Calu3 (cell line): Measurements from ENCODE around the gene GALNT17. TPM values are rescaled to one million over a fixed set of nuclear protein-coding genes. Genes with fewer than 3 reads are reported as not detected.

ENCODE experiments used
- BruUV-seq: library from RNA; stranded (reverse); fragments of 400-500 nt; replicated peaks from 2 replicates; lab custom pipeline; 2021; lab: Mats Ljungman, UMichigan
- CTCF ChIA-PET: fragments of 300-600 bp; sonication (Branson Sonifier 250); formaldehyde crosslinking; loops from one replicate; lab custom pipeline; 2022; ENCODE audit warnings: antibody characterized with exemption; lab: Charles Lee
- DNase-seq: peaks from one replicate; pipeline ENCODE4 v3.0.0; 2022
- H3K27ac Mint-ChIP-seq: one replicate; pipeline ENCODE4 v1.8.0; 2022; ENCODE audit warnings: mixed read lengths; ENCODE audit not compliant: unreplicated experiment
- H3K27me3 Mint-ChIP-seq: one replicate; pipeline ENCODE4 v1.8.0; 2022; ENCODE audit warnings: mixed read lengths; ENCODE audit not compliant: unreplicated experiment
- H3K36me3 Mint-ChIP-seq: one replicate; pipeline ENCODE4 v1.8.0; 2022; ENCODE audit warnings: mild to moderate bottlenecking, moderate library complexity, mixed read lengths; ENCODE audit not compliant: insufficient read depth, unreplicated experiment
- H3K4me1 Mint-ChIP-seq: one replicate; pipeline ENCODE4 v1.8.0; 2022; ENCODE audit warnings: mild to moderate bottlenecking, low read depth, mixed read lengths; ENCODE audit not compliant: unreplicated experiment
- H3K4me3 Mint-ChIP-seq: one replicate; pipeline ENCODE4 v1.8.0; 2022; ENCODE audit warnings: mild to moderate bottlenecking, low read depth, moderate library complexity, mixed read lengths; ENCODE audit not compliant: unreplicated experiment
- H3K9me3 Mint-ChIP-seq: one replicate; pipeline ENCODE4 v1.8.0; 2022; ENCODE audit warnings: low read depth, mixed read lengths; ENCODE audit not compliant: unreplicated experiment
- CTCF ChIP-seq: fragments of 200-600 bp; IDR thresholded peaks from one replicate; pipeline ENCODE4 v1.8.0; 2022; ENCODE audit warnings: antibody characterized with exemption; ENCODE audit not compliant: unreplicated experiment
- intact Hi-C: fragments of 100-400 bp; cut with micrococcal nuclease; formaldehyde crosslinking; loops from one replicate; pipeline ENCODE4 v1.10.0; 2022; ENCODE audit not compliant: unreplicated experiment
- total RNA-seq: library from RNA; stranded (reverse); gene quantifications from 2 replicates; pipeline ENCODE4 v1.2.3, GENCODE V29; 2022

GALNT17 gene
- total RNA-seq, 1 experiment from 2014 or later = not detected

GRCh38 chr7:71457846-71458590 is 326.1 kb downstream of the GALNT17 start:
- Mint-ChIP-seq H3K27ac (no peak overlapping the region), H3K9me3 (peaks cover 4% of the 10 kb centered on the region), H3K36me3 (no peaks in the 10 kb centered on the region), H3K27me3 (no peaks in the 10 kb centered on the region), H3K4me3 (no peak overlapping the region), H3K4me1 (no peaks in the 10 kb centered on the region)
- no peak for TF ChIP-seq CTCF
- no peak for DNase-seq
- intact Hi-C loops = no loop called here
- CTCF ChIA-PET = no interaction called here
- BruUV-seq = no TSS peak

DNA sequence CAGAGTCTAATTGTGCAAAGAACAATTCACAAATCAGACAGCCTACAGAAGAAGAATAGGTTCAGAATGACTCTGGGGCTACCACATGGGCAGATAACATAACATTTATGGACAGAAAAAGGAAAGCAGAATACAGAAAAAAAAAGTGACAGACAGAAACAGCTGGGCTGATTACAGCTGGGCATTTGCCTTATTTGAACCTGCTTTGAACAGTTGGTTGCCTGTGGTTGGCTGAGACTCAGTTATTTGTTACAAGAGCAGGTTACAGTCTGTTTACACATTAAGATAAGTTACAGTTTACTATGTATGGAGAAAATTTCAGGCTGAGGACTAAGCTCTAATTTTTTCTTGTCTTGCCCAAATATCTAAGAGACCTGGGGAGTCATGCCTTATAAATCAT is 327.2 kb downstream of the GALNT17 start:
- DNase-seq = no peak
- Mint-ChIP-seq H3K27me3 (no peaks in the 10 kb centered on the region), H3K9me3 (peaks cover 4% of the 10 kb centered on the region), H3K4me3 (no peak overlapping the region), H3K36me3 (no peaks in the 10 kb centered on the region), H3K4me1 (no peaks in the 10 kb centered on the region), H3K27ac (no peak overlapping the region)
- CTCF ChIA-PET = interaction anchor here (0.7 kb wide), 1 partner anchor 94 kb away, joined by 6 read pairs; no protein-coding TSS in a partner anchor
- no peak for TF ChIP-seq CTCF
- no TSS peak for BruUV-seq
- intact Hi-C loops = no loop called here

GRCh38 chr7:71461572-71461971 is 329.6 kb downstream of the GALNT17 start:
- no peak for TF ChIP-seq CTCF
- Mint-ChIP-seq H3K27ac (no peak overlapping the region), H3K36me3 (no peaks in the 10 kb centered on the region), H3K4me1 (no peaks in the 10 kb centered on the region), H3K27me3 (no peaks in the 10 kb centered on the region), H3K4me3 (no peak overlapping the region), H3K9me3 (peaks cover 7% of the 10 kb centered on the region)
- intact Hi-C loops = no loop called here
- DNase-seq = no peak
- CTCF ChIA-PET = no interaction called here
- no TSS peak for BruUV-seq

GRCh38 chr7:71465741-71466189 is 333.8 kb downstream of the GALNT17 start:
- no TSS peak for BruUV-seq
- no peak for TF ChIP-seq CTCF
- Mint-ChIP-seq H3K4me3 (no peak overlapping the region), H3K27me3 (no peaks in the 10 kb centered on the region), H3K4me1 (no peaks in the 10 kb centered on the region), H3K36me3 (no peaks in the 10 kb centered on the region), H3K9me3 (peaks cover 7% of the 10 kb centered on the region), H3K27ac (no peak overlapping the region)
- intact Hi-C loops = no loop called here
- no peak for DNase-seq
- CTCF ChIA-PET = no interaction called here
